Measurements from ENCODE around the gene CES1. TPM values are rescaled to one million over a fixed set of nuclear protein-coding genes. Genes with fewer than 3 reads are reported as not detected.
"Not testable (repeated sequence)": the region's sequence is repeated elsewhere in the genome, so short reads cannot be mapped to it uniquely, and the experiment has no call there.

The CES1 gene
- total RNA-seq, 1 donor from 2014 or later = 6.1 TPM

- H3K9me3 ChIP-seq = no peaks in the 10 kb centered on the region
- no peaks in the 10 kb centered on the region for H3K27me3 ChIP-seq
- no peaks in the 10 kb centered on the region for H3K4me1 ChIP-seq
- intact Hi-C loops (cut with DNase I) = no loop called here
- TF ChIP-seq CTCF (IDR thresholded peaks at IDR 0.05) = no peak
- no peaks in the 10 kb centered on the region for H3K36me3 ChIP-seq
- no peak overlapping the region for H3K4me3 ChIP-seq
- no peak for DNase-seq (ENCODE audit: low spot score in 2 of 2)
- H3K27ac ChIP-seq = no peak overlapping the region
Measured at GRCh38 chr16:55839115-55839514, 6.2 kb upstream of the CES1 start.

DNA sequence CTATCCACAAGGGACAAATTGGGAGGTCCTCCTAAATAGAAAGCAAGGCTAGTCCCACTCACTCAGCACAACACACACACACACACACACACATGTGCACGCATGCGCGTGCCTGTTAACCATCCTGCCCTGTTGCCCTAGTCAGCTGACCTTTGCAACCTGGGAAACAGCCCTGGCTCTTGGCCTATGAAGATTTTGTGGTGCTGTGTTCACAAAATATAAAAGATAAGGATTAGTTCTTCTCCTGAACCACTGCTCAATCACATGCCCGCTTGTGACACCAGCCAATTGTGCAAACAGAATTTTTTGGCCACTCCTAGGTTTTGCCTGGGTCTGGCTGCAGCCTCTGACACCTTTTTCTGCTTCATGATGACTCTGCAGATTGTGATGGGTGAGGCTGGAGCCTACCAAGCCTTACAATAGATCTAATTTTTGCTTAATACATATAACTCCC, 3.3 kb upstream of the CES1 start:
- no peak overlapping the region for H3K4me3 ChIP-seq
- H3K4me1 ChIP-seq = no peaks in the 10 kb centered on the region
- intact Hi-C loops (cut with DNase I) = no loop called here
- TF ChIP-seq CTCF (IDR thresholded peaks at IDR 0.05) = no peak
- no peaks in the 10 kb centered on the region for H3K27me3 ChIP-seq
- no peak overlapping the region for H3K27ac ChIP-seq
- H3K9me3 ChIP-seq = no peaks in the 10 kb centered on the region
- no peak for DNase-seq (ENCODE audit: low spot score in 2 of 2)
- no peaks in the 10 kb centered on the region for H3K36me3 ChIP-seq

DNA sequence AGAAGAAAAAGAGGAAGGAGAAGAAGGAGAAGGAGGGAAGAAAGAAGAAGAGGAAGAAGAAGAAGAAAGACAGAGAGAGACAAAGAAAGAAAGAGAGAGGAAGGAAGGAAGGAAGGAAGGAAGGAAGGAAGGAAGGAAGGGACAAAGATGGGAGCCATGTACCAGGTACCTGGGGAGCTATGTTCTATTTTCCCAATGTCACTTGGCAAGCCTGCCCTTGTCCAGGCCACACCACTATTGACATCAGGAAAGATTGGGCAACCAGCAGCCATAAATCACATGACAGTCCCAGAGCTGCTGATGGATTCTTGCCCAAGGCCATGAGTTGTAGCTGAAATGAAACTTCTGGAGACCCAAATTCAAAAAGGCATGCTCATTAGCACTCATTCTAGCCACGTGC, 2.7 kb upstream of the CES1 start:
- peak in 1 of 2 donors; percentile 66 for DNase-seq (ENCODE audit: low spot score in 2 of 2)
- no peaks in the 10 kb centered on the region for H3K9me3 ChIP-seq
- H3K27me3 ChIP-seq = no peaks in the 10 kb centered on the region
- intact Hi-C loops (cut with DNase I) = no loop called here
- no peaks in the 10 kb centered on the region for H3K36me3 ChIP-seq
- H3K27ac ChIP-seq = no peak overlapping the region
- no peaks in the 10 kb centered on the region for H3K4me1 ChIP-seq
- TF ChIP-seq CTCF (IDR thresholded peaks at IDR 0.05) = no peak
- no peak overlapping the region for H3K4me3 ChIP-seq

DNA sequence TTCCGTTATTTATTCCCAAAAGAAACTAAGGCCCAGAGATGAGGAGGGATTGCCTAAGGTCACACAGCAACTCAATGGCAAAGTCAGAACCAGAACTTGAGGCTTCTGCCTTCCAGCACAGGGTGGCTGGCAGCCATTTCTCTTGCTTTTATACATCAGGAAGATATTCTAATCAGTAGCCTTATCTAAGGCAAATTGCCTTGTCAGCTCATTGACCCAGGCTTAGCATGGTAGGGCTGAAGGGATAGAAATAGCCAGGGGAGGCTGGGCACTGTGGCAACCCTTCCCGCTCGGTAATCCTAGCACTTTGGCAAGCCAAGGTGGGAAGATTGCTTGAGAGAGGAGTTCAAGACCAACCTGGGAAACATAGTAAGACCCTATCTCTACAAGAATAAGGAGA, 2.3 kb upstream of the CES1 start:
- H3K4me1 ChIP-seq; H3K36me3 ChIP-seq; intact Hi-C loops (cut with DNase I); H3K9me3 ChIP-seq; H3K4me3 ChIP-seq; H3K27me3 ChIP-seq; H3K27ac ChIP-seq; DNase-seq (ENCODE audit: low spot score in 2 of 2): not testable (repeated sequence)

DNA sequence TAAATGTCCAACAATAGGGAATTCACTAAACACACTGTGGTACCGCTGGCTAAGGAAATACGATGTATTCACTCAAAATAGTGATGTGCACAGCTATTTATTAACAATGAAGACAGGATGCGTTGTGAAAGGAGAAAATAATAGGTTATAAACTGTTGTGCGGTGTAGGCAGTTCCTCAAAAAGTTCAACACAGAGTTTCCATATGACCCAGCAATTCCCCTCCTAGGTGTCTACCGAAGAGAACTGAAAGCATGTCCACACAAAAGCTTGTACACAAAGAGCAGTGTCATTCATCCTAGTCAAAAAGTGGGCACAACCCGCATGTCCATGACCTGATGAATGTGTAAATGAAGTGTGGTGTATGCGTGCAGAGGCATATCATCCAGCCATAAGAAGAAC, 1.2 kb upstream of the CES1 start:
- Histone ChIP-seq H3K27ac (no peak overlapping the region), H3K4me3 (no peak overlapping the region), H3K9me3 (no peaks in the 10 kb centered on the region), H3K4me1 (no peaks in the 10 kb centered on the region), H3K27me3 (no peaks in the 10 kb centered on the region), H3K36me3 (no peaks in the 10 kb centered on the region)
- no peak for TF ChIP-seq CTCF (IDR thresholded peaks at IDR 0.05)
- DNase-seq (ENCODE audit: low spot score in 2 of 2) = no peak
- intact Hi-C loops (cut with DNase I) = no loop called here

GRCh38 chr16:55832425-55832772, 497 bp downstream of the CES1 start:
- H3K4me3 ChIP-seq = peak overlapping the region in 1 of 2 donors; percentile 56
- no peaks in the 10 kb centered on the region for H3K27me3 ChIP-seq
- H3K9me3 ChIP-seq = no peaks in the 10 kb centered on the region
- no peak for TF ChIP-seq CTCF (IDR thresholded peaks at IDR 0.05)
- H3K4me1 ChIP-seq = no peaks in the 10 kb centered on the region
- intact Hi-C loops (cut with DNase I) = no loop called here
- peak overlapping the region in 1 of 2 donors; percentile 69 for H3K27ac ChIP-seq
- DNase-seq (ENCODE audit: low spot score in 2 of 2) = no peak
- H3K36me3 ChIP-seq = no peaks in the 10 kb centered on the region
